NCI-H524 treated with DMSO at 0.1 percent for 48 hours (cell line): ENCODE data around the gene KRTAP9-2.
"Not testable (repeated sequence)": the region's sequence is repeated elsewhere in the genome, so short reads cannot be mapped to it uniquely, and the experiment has no call there.

Source experiments
- DNase-seq: peaks from one replicate; lab custom pipeline; 2025; lab: John Stamatoyannopoulos, UW

The KRTAP9-2 gene

GRCh38 chr17:41237116-41237515 lies 10.7 kb downstream of the KRTAP9-2 start:
- DNase-seq: not testable (repeated sequence)

GRCh38 chr17:41237949-41238437 lies 11.5 kb downstream of the KRTAP9-2 start, which contains the start of gene KRTAP9-8:
Gene KRTAP9-8, plus strand, starts transcription at chr17:41237999. Its CDS starts 53 bp downstream, at chr17:41238052.
- not testable (repeated sequence) for DNase-seq

- not testable (repeated sequence) for DNase-seq
These were observed 20.7 kb downstream of the KRTAP9-2 start for GRCh38 chr17:41246995-41247787.

DNA sequence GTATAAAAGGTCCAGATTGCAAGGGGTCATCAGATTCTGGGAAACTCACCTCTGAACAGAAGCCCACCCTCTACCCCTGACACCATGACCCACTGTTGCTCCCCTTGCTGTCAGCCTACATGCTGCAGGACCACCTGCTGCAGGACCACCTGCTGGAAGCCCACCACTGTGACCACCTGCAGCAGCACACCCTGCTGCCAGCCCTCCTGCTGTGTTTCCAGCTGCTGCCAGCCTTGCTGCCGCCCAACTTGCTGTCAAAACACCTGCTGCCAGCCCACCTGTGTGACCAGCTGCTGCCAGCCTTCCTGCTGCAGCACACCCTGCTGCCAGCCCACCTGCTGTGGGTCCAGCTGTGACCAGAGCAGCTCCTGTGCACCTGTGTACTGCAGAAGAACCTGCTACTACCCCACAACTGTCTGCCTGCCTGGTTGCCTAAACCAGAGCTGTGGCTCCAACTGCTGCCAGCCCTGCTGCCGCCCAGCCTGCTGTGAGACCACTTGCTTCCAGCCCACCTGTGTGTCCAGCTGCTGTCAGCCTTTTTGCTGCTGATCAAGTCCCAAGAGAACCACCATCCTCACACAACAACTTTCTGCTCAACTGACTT lies 23.3 kb downstream of the KRTAP9-2 start, which contains the start of gene KRTAP9-4:
TSS of gene KRTAP9-4 (plus strand) at position 51 of the 604 bp plus-strand sequence. CDS start at position 85, 34 bp downstream.
- DNase-seq: not testable (repeated sequence)

DNA sequence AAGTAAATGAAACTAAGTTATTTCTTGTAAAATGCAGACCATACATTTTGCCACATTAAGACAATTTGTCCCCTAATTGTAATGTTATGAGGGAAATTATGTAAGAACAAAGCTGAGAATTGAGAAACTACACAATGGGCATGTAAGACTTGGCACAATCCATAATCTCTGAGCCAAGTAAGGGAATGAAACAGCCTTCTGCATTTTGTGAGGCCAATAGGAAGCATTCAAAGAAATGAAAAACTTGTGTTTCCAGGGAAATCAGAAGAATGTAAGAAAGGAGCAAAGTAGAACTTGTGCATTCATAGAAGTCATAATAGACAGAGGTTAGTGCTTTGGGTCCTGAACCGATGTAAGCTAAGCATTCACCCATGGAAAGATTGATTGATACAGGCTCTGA lies 24.8 kb downstream of the KRTAP9-2 start:
- no peak for DNase-seq

DNA sequence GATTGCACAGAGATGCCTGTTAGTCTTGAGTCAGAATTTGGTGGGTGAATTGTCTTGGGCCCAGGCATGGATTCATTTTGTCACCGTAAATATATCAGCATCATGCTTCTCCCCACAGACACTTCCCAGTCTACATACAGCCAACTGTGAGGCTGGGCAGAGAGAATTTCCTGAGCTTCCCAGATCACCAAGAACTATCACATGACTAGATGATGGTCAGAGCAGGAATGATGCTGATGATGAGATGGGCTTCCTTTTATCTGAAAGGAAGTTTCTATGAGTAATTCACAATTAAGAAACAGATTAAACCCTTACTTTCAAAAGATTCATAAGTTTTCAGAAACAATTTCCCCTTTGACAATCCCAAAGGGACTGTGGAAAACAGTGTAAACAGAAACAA lies 28.4 kb downstream of the KRTAP9-2 start:
- no peak for DNase-seq

DNA sequence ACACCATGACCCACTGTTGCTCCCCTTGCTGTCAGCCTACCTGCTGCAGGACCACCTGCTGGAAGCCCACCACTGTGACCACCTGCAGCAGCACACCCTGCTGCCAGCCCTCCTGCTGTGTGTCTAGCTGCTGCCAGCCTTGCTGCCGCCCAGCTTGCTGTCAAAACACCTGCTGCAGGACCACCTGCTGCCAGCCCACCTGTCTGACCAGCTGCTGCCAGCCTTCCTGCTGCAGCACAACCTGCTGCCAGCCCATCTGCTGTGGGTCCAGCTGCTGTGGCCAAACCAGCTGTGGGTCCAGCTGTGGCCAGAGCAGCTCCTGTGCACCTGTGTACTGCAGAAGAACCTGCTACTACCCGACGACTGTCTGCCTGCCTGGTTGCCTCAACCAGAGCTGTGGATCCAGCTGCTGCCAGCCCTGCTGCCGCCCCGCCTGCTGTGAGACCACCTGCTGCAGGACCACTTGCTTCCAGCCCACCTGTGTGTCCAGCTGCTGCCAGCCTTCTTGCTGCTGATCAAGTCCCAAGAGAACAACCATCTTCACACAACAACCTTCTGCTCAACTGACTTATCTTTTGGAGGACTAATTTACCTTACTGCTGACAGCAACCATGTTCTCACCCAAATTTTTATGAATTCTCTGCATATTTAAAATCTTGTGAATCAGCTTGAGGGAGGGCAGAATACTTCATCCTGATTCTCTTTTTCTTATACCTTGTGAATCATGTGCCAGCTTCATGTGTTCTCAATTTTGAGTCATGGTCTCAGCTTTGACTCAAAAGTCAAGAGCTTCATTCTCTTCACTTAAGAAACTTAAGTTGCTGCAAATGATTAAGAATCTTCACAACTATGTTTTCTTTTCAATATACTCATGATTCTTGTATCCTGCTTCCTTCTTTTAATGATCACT lies 29.2 kb downstream of the KRTAP9-2 start, which contains the start of gene KRTAP9-9:
TSS of gene KRTAP9-9 (plus strand) at position 4 of the 910 bp plus-strand sequence.
- not testable (repeated sequence) for DNase-seq

- no peak for DNase-seq
These were observed 29.8 kb downstream of the KRTAP9-2 start for GRCh38 chr17:41256291-41256685.

- no peak for DNase-seq
These were observed 32.0 kb downstream of the KRTAP9-2 start for GRCh38 chr17:41258406-41258805.

DNA sequence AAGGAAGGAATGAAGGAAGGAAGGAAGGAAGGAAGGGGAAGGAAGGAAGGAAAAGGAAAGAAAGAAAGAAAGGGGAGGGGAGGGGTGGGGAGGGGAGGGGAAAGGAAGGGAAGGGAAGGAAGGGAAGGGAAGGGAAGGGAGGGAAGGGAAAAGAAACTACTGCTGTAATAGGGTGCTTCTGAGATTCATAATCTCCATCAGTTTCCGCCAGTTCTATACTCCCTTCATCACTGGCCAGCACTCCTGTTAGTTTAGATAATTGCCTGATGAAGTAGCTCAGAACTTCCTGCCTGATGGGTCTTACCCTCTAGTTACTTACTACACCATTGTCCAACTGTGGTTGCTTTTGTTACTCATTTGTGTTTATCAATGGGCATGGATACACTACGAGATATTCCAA lies 36.8 kb downstream of the KRTAP9-2 start:
- DNase-seq: no peak

GRCh38 chr17:41264599-41264998 lies 38.2 kb downstream of the KRTAP9-2 start:
- no peak for DNase-seq

DNA sequence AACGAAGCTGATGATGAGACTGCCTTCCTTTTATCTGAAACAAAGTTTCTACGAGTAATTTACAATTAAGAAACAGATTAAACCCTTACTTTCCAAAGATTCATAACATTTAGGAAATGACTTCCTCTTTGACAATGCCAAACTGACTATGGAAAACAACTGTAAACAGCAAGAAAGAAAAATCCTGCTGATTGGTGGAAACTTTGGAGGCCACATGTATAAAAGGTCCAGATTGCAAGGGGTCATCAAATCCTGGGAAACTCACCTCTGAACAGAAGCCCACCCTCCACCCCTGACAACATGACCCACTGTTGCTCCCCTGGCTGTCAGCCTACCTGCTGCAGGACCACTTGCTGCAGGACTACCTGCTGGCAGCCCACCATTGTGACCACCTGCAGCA lies 38.6 kb downstream of the KRTAP9-2 start, which contains the start of gene KRTAP9-6:
TSS of gene KRTAP9-6 (plus strand) at position 301 of the 400 bp plus-strand sequence. CDS start at position 301, 0 bp downstream.
- no peak for DNase-seq

DNA sequence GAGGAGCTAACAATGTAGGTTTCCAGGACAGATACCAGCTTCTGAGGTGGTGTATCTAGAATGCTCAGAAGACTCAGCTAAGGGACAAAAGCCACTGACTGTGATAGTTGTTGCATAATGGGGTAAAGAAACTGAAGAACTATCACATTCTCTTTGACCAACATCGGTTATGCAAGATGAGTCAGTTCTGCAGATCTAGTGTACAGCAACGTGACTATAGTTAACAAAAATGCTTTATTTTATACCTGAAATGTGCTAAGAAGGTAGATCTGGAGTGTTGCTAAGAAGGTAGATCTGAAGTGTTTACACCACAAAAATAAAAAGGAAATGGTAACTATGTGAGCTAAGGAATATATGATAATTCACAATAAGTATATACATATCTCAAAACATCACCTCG lies 41.3 kb downstream of the KRTAP9-2 start:
- DNase-seq: no peak

DNA sequence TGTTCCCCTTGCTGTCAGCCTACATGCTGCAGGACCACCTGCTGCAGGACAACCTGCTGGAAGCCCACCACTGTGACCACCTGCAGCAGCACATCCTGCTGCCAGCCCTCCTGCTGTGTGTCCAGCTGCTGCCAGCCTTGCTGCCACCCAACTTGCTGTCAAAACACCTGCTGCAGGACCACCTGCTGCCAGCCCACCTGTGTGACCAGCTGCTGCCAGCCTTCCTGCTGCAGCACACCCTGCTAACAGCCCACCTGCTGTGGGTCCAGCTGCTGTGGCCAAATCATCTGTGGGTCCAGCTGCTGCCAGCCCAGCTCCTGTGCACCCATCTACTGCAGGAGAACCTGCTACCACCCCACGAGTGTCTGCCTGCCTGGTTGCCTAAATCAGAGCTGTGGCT lies 44.9 kb downstream of the KRTAP9-2 start:
- DNase-seq: not testable (repeated sequence)

GRCh38 chr17:41271858-41272257 lies 45.4 kb downstream of the KRTAP9-2 start:
- no peak for DNase-seq

DNA sequence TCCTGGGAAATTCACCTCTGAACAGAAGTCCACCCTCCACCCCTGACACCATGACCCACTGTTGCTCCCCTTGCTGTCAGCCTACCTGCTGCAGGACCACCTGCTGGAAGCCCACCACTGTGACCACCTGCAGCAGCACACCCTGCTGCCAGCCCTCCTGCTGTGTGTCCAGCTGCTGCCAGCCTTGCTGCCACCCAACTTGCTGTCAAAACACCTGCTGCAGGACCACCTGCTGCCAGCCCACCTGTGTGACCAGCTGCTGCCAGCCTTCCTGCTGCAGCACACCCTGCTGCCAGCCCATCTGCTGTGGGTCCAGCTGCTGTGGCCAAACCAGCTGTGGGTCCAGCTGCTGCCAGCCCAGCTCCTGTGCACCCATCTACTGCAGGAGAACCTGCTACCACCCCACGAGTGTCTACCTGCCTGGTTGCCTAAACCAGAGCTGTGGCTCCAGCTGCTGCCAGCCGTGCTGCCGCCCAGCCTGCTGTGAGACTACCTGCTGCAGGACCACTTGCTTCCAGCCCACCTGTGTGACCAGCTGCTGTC lies 49.3 kb downstream of the KRTAP9-2 start, which contains the start of gene KRTAP9-7:
TSS of gene KRTAP9-7 (plus strand) at position 51 of the 543 bp plus-strand sequence. CDS start at position 51, 0 bp downstream.
- DNase-seq: not testable (repeated sequence)
